ENCODE results near the gene TMSB10.

- TF ChIP-seq MAX (IDR thresholded peaks at IDR 0.05) (no peak), CTCF (IDR thresholded peaks at IDR 0.05; ENCODE audit: low read depth, low read length, missing input control) (no peak), JUND (IDR thresholded peaks at IDR 0.05) (no peak), REST (IDR thresholded peaks at IDR 0.05) (no peak), TAF1 (conservative IDR thresholded peaks at IDR 0.05) (no peak), RXRA (IDR thresholded peaks at IDR 0.05) (no peak)
These were observed 8.9 kb downstream of the TMSB10 start for GRCh38 chr2:84914334-84914733.

Measured in liver (tissue), 3 donors.